HFFc6 (cell line): ENCODE results near the gene TMEM212. TPM values are rescaled to one million over a fixed set of nuclear protein-coding genes. Genes with fewer than 3 reads are reported as not detected.
A peak's percentile ranks its signal among the peaks of the same experiment; 100 is the strongest.
"Not testable (repeated sequence)": the region's sequence is repeated elsewhere in the genome, so short reads cannot be mapped to it uniquely, and the experiment has no call there.

Source experiments
- DNase-seq: peaks from one replicate; pipeline ENCODE4 v3.0.0-alpha.2; 2018
- H3K27ac Mint-ChIP-seq: 2 replicates; pipeline ENCODE4 v1.8.0; 2020; ENCODE audit warnings: mild to moderate bottlenecking, mixed read lengths
- H3K27me3 Mint-ChIP-seq: 2 replicates; pipeline ENCODE4 v1.8.0; 2021; ENCODE audit warnings: mild to moderate bottlenecking, moderate library complexity, mixed read lengths; ENCODE audit not compliant: insufficient read depth
- H3K36me3 Mint-ChIP-seq: 2 replicates; pipeline ENCODE4 v1.8.0; 2021; ENCODE audit warnings: low read depth, mixed read lengths
- H3K4me1 Mint-ChIP-seq: 2 replicates; pipeline ENCODE4 v1.8.0; 2020; ENCODE audit warnings: low read depth, mixed read lengths
- H3K4me3 Mint-ChIP-seq: 2 replicates; pipeline ENCODE4 v1.8.0; 2020; ENCODE audit warnings: mild to moderate bottlenecking, moderate library complexity, mixed read lengths
- H3K9me3 Mint-ChIP-seq: 2 replicates; pipeline ENCODE4 v1.8.0; 2020; ENCODE audit warnings: mild to moderate bottlenecking, mixed read lengths
- CTCF ChIP-seq: fragments of 200-600 bp; sonication (generic); IDR thresholded peaks from 2 replicates; pipeline ENCODE4 v1.5.0; 2021; ENCODE audit warnings: antibody characterized with exemption, mild to moderate bottlenecking
- total RNA-seq, 6 experiments: library from RNA; stranded (reverse); fragmentation: NEBNext Ultra II Directional; extraction: Animal tissue kit (Norgen Biotek cat#: 25700); gene quantifications; 2 replicates in 1 of 6; 3 replicates in 5 of 6; pipeline ENCODE4 v1.2.3, GENCODE V29; 2021

Gene TMEM212
- total RNA-seq, 6 experiments from 2014 or later: not detected

- H3K36me3 Mint-ChIP-seq: peaks cover 19% of the 10 kb centered on the region
- H3K4me3 Mint-ChIP-seq: no peak overlapping the region
- peaks cover 1% of the 10 kb centered on the region; the same call in 1 of the 2 replicates for H3K27me3 Mint-ChIP-seq
- no peak overlapping the region for H3K27ac Mint-ChIP-seq
- TF ChIP-seq CTCF: no peak
- DNase-seq: no peak
- H3K9me3 Mint-ChIP-seq: peaks cover 22% of the 10 kb centered on the region
- peaks cover 12% of the 10 kb centered on the region for H3K4me1 Mint-ChIP-seq
These were observed 8.5 kb downstream of the TMEM212 start for GRCh38 chr3:171851660-171852058.

GRCh38 chr3:171854649-171855305, 11.6 kb downstream of the TMEM212 start:
- Mint-ChIP-seq H3K4me1 (0 out of 2 replicates have a peak, but pooled peaks cover 4% of the 10 kb centered on the region), H3K9me3 (peaks cover 36% of the 10 kb centered on the region)

GRCh38 chr3:171858770-171859169, 15.6 kb downstream of the TMEM212 start:
- not testable (repeated sequence) for DNase-seq, H3K27me3 Mint-ChIP-seq, H3K36me3 Mint-ChIP-seq, H3K4me3 Mint-ChIP-seq, H3K27ac Mint-ChIP-seq
- Mint-ChIP-seq H3K9me3 (peaks cover 25% of the 10 kb centered on the region), H3K4me1 (peaks cover 12% of the 10 kb centered on the region)

More at GRCh38 chr3:171854649-171855305, 11.6 kb downstream of the TMEM212 start:
- H3K4me3 Mint-ChIP-seq: no peak overlapping the region
- H3K36me3 Mint-ChIP-seq: peaks cover 19% of the 10 kb centered on the region
- H3K27ac Mint-ChIP-seq: no peak overlapping the region
- no peak for DNase-seq
- no peaks in the 10 kb centered on the region; the same call in 1 of the 2 replicates for H3K27me3 Mint-ChIP-seq
- no peak for TF ChIP-seq CTCF

- H3K4me1 Mint-ChIP-seq: peaks cover 17% of the 10 kb centered on the region
- H3K27ac Mint-ChIP-seq: no peak overlapping the region; the same call in 1 of the 2 replicates
- H3K9me3 Mint-ChIP-seq: peaks cover 14% of the 10 kb centered on the region
- no peak overlapping the region for H3K4me3 Mint-ChIP-seq
- no peaks in the 10 kb centered on the region for H3K36me3 Mint-ChIP-seq
- H3K27me3 Mint-ChIP-seq: no peaks in the 10 kb centered on the region
- no peak for TF ChIP-seq CTCF
- peak; percentile 35 for DNase-seq
These were observed 17.8 kb downstream of the TMEM212 start for GRCh38 chr3:171860830-171861535.

- H3K27ac Mint-ChIP-seq: no peak overlapping the region
- peaks cover 12% of the 10 kb centered on the region for H3K9me3 Mint-ChIP-seq
- H3K4me1 Mint-ChIP-seq: peaks cover 21% of the 10 kb centered on the region
- no peaks in the 10 kb centered on the region for H3K27me3 Mint-ChIP-seq
- no peaks in the 10 kb centered on the region for H3K36me3 Mint-ChIP-seq
- DNase-seq: no peak
- no peak for TF ChIP-seq CTCF
- no peak overlapping the region for H3K4me3 Mint-ChIP-seq
These were observed 19.2 kb downstream of the TMEM212 start for GRCh38 chr3:171862392-171862791.

- DNase-seq: no peak
- Mint-ChIP-seq H3K4me3 (no peak overlapping the region), H3K4me1 (peaks cover 21% of the 10 kb centered on the region), H3K9me3 (peaks cover 6% of the 10 kb centered on the region), H3K27ac (no peak overlapping the region), H3K27me3 (no peaks in the 10 kb centered on the region), H3K36me3 (no peaks in the 10 kb centered on the region)
- no peak for TF ChIP-seq CTCF
These were observed 19.9 kb downstream of the TMEM212 start for GRCh38 chr3:171862993-171863521.
